ENCODE measurements around the gene KIFBP.

The KIFBP gene

GRCh38 chr10:69057261-69057950 lies 68.8 kb downstream of the KIFBP start:
- TF ChIP-seq CTCF (IDR thresholded peaks at IDR 0.05; ENCODE audit: insufficient read depth, low read depth, low read length, missing control alignments), result no peak

GRCh38 chr10:69057951-69058297 lies 69.3 kb downstream of the KIFBP start:
- no peak overlapping the region for H3K4me3 ChIP-seq (ENCODE audit: low read depth, low read length)
- no peak for DNase-seq (ENCODE audit: low read depth)

More at GRCh38 chr10:69057261-69057950, 68.8 kb downstream of the KIFBP start:
- DNase-seq (ENCODE audit: low read depth), result peak; percentile 55
- no peak overlapping the region for H3K4me3 ChIP-seq (ENCODE audit: low read depth, low read length)

GRCh38 chr10:69060127-69060798 lies 71.7 kb downstream of the KIFBP start:
- no peak overlapping the region for H3K4me3 ChIP-seq (ENCODE audit: low read depth, low read length)
- no peak for DNase-seq (ENCODE audit: low read depth)
- TF ChIP-seq CTCF (IDR thresholded peaks at IDR 0.05; ENCODE audit: insufficient read depth, low read depth, low read length, missing control alignments), result no peak

More at GRCh38 chr10:69057951-69058297, 69.3 kb downstream of the KIFBP start:
- no peak for TF ChIP-seq CTCF (IDR thresholded peaks at IDR 0.05; ENCODE audit: insufficient read depth, low read depth, low read length, missing control alignments)

- H3K4me3 ChIP-seq (ENCODE audit: low read depth, low read length), result peak overlapping the region; percentile 37
- TF ChIP-seq CTCF (IDR thresholded peaks at IDR 0.05; ENCODE audit: insufficient read depth, low read depth, low read length, missing control alignments), result no peak
- DNase-seq (ENCODE audit: low read depth), result peak; percentile 70
Measured at GRCh38 chr10:69061305-69062161, 72.9 kb downstream of the KIFBP start.

- TF ChIP-seq CTCF (IDR thresholded peaks at IDR 0.05; ENCODE audit: insufficient read depth, low read depth, low read length, missing control alignments), result no peak
- DNase-seq (ENCODE audit: low read depth), result no peak
- H3K4me3 ChIP-seq (ENCODE audit: low read depth, low read length), result no peak overlapping the region
Measured at GRCh38 chr10:69062901-69063300, 74.3 kb downstream of the KIFBP start.

- peak; percentile 11 for TF ChIP-seq CTCF (IDR thresholded peaks at IDR 0.05; ENCODE audit: insufficient read depth, low read depth, low read length, missing control alignments)
- DNase-seq (ENCODE audit: low read depth), result no peak
- no peak overlapping the region for H3K4me3 ChIP-seq (ENCODE audit: low read depth, low read length)
Measured at GRCh38 chr10:69064762-69065328, 76.2 kb downstream of the KIFBP start.

All from GM12865 (cell line).